KOPT-K1 (cell line): ENCODE results near the gene ABHD14A.

Source experiments
- H3K27ac ChIP-seq: fragments of 200-600 bp; sonication (generic); 2 replicates; pipeline ENCODE4 v1.5.1; 2016; ENCODE audit warnings: antibody characterized with exemption, mild to moderate bottlenecking, low read depth, low read length; ENCODE audit not compliant: poor library complexity, severe bottlenecking
- H3K36me3 ChIP-seq: fragments of 200-600 bp; sonication (generic); 2 replicates; pipeline ENCODE4 v1.5.1; 2017; ENCODE audit warnings: antibody characterized with exemption, mild to moderate bottlenecking, low read length, moderate library complexity; ENCODE audit not compliant: insufficient read depth
- H3K9me3 ChIP-seq: fragments of 200-600 bp; sonication (generic); 2 replicates; pipeline ENCODE4 v1.5.1; 2017; ENCODE audit warnings: antibody characterized with exemption, low read length, mild to moderate bottlenecking; ENCODE audit not compliant: insufficient read depth, poor library complexity, severe bottlenecking

Gene ABHD14A

GRCh38 chr3:51937014-51937413, 37.9 kb upstream of the ABHD14A start:
- Histone ChIP-seq H3K9me3 (no peaks in the 10 kb centered on the region), H3K27ac (peak overlapping the region; percentile 40), H3K36me3 (peaks cover 81% of the 10 kb centered on the region)

- no peaks in the 10 kb centered on the region for H3K9me3 ChIP-seq
- peaks cover 75% of the 10 kb centered on the region for H3K36me3 ChIP-seq
- peak overlapping the region; percentile 40 for H3K27ac ChIP-seq
Measured at GRCh38 chr3:51937611-51938450, 37.0 kb upstream of the ABHD14A start.

DNA sequence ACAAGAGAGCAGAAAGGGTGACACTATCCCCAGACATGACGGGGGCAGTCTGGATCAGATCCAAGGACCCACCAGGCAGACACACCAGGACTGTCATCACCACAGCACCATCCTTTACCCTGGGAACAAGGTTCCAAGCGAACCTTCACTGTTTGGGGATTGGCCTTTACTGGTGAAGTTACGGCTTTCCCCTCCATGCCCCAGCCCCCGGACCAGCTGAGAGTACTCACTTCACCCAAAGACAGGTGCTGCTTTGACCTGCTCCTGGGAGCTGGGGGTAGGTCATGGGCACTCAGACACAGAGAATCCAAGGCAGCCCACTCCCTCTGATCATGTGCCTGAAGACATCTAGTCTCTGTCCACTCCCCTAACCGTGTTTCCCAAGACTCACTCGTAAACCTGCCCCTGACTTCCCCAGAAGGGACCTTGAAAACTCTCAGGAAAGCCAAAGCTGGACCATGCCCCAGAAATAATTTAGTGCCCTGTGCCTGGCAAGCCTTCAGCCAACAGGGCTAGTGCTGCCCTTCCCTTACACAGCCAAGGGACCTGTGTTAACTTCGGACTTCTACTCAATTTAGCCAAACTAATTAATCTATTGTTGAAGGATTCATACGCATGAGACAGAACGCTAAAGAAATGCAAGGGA, 36.0 kb upstream of the ABHD14A start:
- no peaks in the 10 kb centered on the region for H3K9me3 ChIP-seq
- H3K27ac ChIP-seq = no peak overlapping the region
- H3K36me3 ChIP-seq = peaks cover 65% of the 10 kb centered on the region

DNA sequence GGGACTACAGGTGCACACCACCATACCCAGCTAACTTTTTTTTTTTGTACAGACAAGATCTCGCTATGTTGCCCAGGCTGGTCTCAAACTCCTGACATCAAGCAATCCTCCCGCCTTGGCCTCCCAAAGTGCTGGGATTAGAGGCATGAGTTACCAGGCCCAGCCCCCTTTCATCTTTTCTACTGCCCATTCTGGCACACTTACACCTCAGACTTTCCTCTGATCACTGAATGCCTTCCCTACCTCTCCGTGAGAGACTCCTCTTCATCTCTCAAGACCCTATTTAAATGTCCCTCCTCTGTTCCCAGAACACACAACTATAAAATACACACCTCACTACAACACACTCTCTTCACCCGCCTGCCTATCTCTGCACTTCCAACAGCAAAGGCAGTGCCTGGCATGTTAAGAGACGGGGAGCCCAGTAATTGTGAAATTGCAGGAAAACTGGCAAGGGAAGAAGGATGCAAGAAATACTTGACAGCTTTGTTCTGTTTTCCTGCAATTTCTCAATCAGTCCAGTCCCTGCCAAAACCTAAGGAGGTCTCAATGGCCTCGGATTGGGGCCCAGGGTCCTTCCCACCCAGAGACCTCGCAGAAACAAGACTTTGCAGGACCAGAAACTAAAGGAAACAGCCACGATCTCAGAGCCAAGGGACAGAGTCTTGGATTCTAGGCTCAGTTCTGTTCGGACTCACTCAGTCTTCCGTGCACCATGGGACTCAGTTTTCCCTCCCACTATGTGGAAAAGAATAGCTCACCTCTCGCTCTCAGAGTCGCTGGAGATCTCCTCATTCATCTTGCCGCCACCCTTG, 34.0 kb upstream of the ABHD14A start:
- H3K36me3 ChIP-seq = peaks cover 49% of the 10 kb centered on the region
- no peaks in the 10 kb centered on the region for H3K9me3 ChIP-seq
- peak overlapping the region; percentile 57 for H3K27ac ChIP-seq

- Histone ChIP-seq H3K36me3 (peaks cover 46% of the 10 kb centered on the region), H3K9me3 (no peaks in the 10 kb centered on the region), H3K27ac (peak overlapping the region; percentile 57)
Measured at GRCh38 chr3:51941463-51941797, 33.4 kb upstream of the ABHD14A start.

GRCh38 chr3:51941798-51942602, 32.9 kb upstream of the ABHD14A start, which contains the start of the genes PARP3 and RRP9:
Gene PARP3, plus strand, starts transcription at chr3:51942363. Its CDS starts 993 bp downstream, at chr3:51943356.
Gene RRP9, minus strand, starts transcription at chr3:51941904. Its CDS starts 37 bp downstream, at chr3:51941867.
- no peaks in the 10 kb centered on the region for H3K9me3 ChIP-seq
- peak within 1 kb of the TSS; percentile 86 for H3K27ac ChIP-seq
- H3K36me3 ChIP-seq = peaks cover 40% of the 10 kb centered on the region

DNA sequence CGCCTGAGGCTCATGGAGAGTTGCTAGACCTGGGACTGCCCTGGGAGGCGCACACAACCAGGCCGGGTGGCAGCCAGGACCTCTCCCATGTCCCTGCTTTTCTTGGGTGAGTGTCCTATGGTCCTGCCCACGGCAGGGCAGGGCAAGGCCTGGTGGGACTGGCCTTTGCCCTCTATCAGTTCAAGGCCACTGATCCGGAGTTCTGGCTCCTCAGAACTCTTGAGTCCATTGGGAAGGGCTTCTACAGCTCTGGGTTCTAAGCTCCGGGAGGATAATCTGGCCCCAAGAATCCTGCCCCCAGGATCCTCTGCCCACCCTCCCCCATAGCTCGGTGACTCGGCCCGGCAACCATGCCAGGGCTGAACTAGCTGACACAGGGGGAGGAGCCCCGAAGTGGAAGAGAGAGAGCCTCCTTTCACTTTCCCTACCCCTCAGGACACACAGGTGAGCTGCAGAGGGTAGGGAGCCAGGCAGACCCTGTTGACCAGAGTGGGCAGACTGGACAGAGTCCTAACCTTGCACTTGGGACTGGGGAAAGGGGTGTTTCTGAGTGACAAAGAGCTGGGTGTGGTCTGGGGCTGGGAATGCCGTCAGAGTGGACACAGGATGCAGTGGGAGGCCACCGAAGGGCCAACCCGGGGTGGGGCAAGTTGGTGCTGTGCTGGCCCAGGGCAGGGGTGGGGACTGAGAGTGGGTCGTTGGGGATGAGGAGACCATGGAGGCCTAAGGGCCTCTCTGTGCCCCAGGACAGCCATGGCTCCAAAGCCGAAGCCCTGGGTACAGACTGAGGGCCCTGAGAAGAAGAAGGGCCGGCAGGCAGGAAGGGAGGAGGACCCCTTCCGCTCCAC, 32.0 kb upstream of the ABHD14A start:
- peak overlapping the region; percentile 86 for H3K27ac ChIP-seq

GRCh38 chr3:51943451-51944391, 31.1 kb upstream of the ABHD14A start:
- H3K27ac ChIP-seq = no peak overlapping the region

More for the DNA sequence above, 32.0 kb upstream of the ABHD14A start:
- no peaks in the 10 kb centered on the region for H3K9me3 ChIP-seq
- peaks cover 32% of the 10 kb centered on the region for H3K36me3 ChIP-seq

DNA sequence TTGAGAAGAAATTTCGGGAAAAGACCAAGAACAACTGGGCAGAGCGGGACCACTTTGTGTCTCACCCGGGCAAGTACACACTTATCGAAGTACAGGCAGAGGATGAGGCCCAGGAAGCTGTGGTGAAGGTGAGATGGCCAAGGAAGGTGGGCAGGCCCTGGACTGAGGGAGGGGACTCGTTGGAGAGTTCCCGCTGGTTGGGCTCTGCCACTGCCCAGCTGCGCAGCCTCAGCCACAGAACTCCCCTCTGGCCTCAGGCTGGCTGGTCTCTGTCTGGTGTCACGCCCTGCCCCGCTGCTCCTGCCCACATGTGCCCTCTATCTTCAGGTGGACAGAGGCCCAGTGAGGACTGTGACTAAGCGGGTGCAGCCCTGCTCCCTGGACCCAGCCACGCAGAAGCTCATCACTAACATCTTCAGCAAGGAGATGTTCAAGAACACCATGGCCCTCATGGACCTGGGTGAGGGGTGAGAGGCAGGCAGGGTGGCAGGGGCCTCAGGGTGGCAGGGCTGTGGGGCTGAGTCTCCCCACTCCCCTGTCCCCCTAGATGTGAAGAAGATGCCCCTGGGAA, 30.3 kb upstream of the ABHD14A start:
- no peaks in the 10 kb centered on the region for H3K9me3 ChIP-seq
- H3K27ac ChIP-seq = no peak overlapping the region
- peaks cover 15% of the 10 kb centered on the region; the same call in 1 of the 2 replicates for H3K36me3 ChIP-seq

More at GRCh38 chr3:51943451-51944391, 31.1 kb upstream of the ABHD14A start:
- Histone ChIP-seq H3K9me3 (no peaks in the 10 kb centered on the region), H3K36me3 (peaks cover 23% of the 10 kb centered on the region; the same call in 1 of the 2 replicates)

GRCh38 chr3:51945031-51945840, 29.6 kb upstream of the ABHD14A start:
- peaks cover 8% of the 10 kb centered on the region; the same call in 1 of the 2 replicates for H3K36me3 ChIP-seq
- H3K27ac ChIP-seq = no peak overlapping the region
- H3K9me3 ChIP-seq = no peaks in the 10 kb centered on the region

DNA sequence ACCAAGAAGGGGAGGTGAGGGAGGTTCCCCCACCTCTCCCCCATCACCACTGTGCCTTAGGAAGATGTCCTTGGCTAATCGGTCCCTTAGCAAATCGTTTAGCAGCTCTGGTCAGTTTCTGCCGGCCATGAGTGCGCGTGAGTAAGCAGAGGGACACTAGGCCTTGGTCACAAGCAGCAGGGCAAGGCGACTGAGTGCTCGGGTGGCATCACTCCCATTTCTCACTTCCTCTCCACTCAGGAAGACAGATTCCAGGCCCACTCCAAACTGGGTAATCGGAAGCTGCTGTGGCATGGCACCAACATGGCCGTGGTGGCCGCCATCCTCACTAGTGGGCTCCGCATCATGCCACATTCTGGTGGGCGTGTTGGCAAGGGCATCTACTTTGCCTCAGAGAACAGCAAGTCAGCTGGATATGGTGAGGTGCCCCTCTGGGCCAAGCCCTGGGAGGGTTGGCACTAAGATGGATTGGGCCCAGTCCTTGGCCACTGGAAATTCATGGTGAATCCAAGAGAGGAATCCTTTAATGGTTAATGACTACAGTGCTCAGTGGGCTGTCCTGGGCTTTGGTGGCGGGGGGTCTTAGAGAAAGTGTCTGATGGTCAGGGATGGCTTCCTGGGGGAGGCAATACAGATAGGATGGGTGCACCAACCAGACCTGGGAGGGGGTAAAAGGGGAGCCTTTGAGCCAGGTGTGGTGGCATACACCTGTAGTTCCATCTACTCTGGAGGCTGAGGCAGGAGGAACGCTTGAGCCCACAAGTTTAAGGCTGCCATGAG, 28.7 kb upstream of the ABHD14A start:
- 0 out of 2 replicates have a peak, but pooled peaks cover 5% of the 10 kb centered on the region for H3K36me3 ChIP-seq
- H3K9me3 ChIP-seq = no peaks in the 10 kb centered on the region
- no peak overlapping the region for H3K27ac ChIP-seq
